ENCODE measurements around the gene C4B.
"Not testable (repeated sequence)": the region's sequence is repeated elsewhere in the genome, so short reads cannot be mapped to it uniquely, and the experiment has no call there.

C4B gene

DNA sequence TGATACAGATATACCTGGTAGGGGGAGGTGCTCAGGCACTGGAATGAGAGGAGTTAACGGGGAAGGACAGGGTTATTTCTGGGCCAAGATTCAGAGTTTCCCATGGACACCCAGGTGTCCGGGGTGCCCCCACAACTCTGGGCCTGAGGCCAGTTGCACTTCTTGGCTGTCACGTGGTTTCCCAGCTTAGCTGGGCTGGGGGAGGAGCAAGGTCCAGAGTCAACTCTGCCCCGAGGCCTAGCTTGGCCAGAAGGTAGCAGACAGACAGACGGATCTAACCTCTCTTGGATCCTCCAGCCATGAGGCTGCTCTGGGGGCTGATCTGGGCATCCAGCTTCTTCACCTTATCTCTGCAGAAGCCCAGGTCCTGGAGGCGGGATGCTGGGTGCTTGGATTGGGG, at the start of gene C4B:
Gene C4B, plus strand, starts transcription at position 249 of the 400 bp plus-strand sequence. Its CDS starts 51 bp downstream, at position 300.
- H3K4me3 ChIP-seq (ENCODE audit: low read length) = not testable (repeated sequence)

DNA sequence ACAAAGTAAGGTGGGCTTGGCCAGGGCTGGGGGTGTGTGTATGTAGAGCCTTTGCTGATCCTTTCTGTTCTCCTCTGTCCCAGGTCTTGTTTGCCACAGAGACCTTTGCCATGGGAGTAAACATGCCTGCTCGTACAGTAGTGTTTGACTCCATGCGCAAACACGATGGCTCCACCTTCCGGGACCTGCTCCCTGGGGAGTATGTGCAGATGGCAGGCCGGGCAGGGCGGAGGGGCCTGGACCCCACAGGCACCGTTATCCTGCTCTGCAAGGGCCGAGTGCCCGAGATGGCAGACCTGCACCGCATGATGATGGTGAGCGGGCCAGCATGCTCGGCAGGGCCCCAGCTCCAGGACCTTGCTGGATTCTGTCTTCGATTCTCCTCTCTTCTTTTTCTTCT, 48.9 kb upstream of the C4B start:
- no peak for TF ChIP-seq ZNF274 (IDR thresholded peaks at IDR 0.05; ENCODE audit: low read depth, low read length)
- no peak overlapping the region for H3K4me3 ChIP-seq (ENCODE audit: low read length)

DNA sequence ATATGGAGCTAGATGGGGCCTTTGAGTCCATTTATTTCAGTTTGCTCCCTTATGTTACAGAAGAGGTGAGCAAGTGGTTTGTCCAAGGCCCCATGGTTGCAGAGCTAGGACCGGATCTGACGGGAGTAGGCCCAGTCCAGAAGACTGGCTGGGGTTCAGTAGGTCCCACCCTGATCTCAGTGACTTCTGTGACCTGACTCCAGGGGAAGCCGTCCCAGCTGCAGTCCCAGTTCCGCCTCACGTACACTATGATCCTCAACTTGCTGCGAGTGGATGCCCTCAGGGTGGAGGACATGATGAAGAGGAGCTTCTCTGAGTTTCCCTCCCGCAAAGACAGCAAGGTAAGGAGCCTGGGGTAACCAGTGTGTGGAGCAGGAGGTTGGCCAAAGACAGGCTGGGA, 48.1 kb upstream of the C4B start:
- TF ChIP-seq ZNF274 (IDR thresholded peaks at IDR 0.05; ENCODE audit: low read depth, low read length) = no peak

DNA sequence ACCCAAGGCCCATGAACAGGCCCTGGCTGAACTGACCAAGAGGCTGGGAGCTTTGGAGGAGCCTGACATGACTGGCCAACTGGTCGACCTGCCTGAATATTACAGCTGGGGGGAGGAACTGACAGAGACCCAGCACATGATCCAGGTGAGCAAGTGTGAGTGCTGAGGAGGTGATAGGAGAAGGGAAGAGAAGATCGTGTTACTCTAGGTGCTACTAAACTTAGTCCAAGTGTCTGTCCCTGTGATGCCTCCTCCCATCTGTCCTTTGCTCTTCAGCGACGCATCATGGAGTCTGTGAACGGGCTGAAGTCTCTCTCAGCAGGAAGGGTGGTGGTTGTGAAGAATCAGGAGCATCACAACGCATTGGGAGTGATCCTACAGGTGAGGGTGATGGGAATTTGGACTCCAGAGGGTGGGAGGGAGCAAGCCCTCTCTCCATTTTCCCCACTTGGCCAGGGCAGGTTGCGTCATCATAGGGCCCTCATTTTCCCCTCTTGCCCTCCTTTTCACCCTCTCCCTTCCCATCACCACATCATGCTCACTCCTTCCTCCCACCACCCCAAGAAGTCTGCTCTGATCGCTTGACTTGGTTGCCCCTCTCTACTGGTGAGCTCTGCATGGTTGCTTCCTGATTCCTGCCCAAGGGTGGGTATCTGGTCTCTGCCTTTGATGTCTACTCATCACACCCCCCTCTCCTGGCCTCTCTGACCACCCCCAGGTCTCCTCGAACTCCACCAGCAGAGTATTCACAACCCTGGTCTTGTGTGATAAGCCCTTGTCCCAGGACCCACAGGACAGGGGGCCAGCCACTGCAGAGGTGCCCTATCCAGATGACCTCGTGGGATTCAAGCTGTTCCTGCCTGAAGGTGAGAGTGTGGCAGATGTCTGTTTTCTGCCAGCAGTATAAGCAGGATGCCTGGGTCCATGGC, 47.3 kb upstream of the C4B start:
- no peak for TF ChIP-seq ZNF274 (IDR thresholded peaks at IDR 0.05; ENCODE audit: low read depth, low read length)
- H3K4me3 ChIP-seq (ENCODE audit: low read length) = no peak overlapping the region

More for the DNA sequence above, 48.1 kb upstream of the C4B start:
- no peak overlapping the region for H3K4me3 ChIP-seq (ENCODE audit: low read length)

DNA sequence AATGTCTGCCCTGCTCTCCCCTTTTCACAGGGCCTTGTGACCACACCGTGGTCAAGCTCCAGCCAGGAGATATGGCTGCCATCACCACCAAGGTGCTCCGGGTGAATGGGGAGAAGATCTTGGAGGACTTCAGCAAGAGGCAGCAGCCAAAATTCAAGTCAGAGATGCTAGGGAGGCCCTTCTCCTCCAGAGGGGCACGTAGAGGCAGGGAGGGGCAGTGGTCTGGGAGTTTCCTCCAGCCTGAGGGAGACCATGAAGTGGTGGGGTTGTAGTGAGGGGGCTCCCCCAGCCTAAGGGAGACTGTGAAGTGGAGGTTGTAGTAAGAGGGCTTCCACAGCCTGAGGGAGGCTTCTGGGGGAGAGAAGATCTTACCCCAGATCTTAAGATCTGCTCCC, 46.7 kb upstream of the C4B start:
- no peak for TF ChIP-seq ZNF274 (IDR thresholded peaks at IDR 0.05; ENCODE audit: low read depth, low read length)
- no peak overlapping the region for H3K4me3 ChIP-seq (ENCODE audit: low read length)

DNA sequence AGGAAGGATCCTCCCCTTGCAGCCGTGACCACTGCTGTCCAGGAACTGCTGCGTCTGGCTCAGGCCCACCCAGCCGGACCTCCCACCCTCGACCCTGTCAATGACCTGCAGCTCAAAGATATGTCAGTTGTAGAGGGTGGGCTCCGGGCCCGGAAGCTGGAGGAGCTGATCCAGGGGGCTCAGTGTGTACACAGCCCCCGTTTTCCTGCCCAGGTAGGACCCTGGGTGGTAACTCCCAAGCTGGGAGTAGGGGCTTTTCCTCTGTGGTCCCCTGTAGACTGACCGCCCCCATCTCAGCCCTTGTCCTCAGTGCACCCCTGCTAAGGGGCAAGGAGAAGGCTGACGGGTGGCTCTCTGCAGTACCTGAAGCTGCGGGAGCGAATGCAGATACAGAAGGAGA, 46.3 kb upstream of the C4B start:
- no peak overlapping the region for H3K4me3 ChIP-seq (ENCODE audit: low read length)
- TF ChIP-seq ZNF274 (IDR thresholded peaks at IDR 0.05; ENCODE audit: low read depth, low read length) = no peak

DNA sequence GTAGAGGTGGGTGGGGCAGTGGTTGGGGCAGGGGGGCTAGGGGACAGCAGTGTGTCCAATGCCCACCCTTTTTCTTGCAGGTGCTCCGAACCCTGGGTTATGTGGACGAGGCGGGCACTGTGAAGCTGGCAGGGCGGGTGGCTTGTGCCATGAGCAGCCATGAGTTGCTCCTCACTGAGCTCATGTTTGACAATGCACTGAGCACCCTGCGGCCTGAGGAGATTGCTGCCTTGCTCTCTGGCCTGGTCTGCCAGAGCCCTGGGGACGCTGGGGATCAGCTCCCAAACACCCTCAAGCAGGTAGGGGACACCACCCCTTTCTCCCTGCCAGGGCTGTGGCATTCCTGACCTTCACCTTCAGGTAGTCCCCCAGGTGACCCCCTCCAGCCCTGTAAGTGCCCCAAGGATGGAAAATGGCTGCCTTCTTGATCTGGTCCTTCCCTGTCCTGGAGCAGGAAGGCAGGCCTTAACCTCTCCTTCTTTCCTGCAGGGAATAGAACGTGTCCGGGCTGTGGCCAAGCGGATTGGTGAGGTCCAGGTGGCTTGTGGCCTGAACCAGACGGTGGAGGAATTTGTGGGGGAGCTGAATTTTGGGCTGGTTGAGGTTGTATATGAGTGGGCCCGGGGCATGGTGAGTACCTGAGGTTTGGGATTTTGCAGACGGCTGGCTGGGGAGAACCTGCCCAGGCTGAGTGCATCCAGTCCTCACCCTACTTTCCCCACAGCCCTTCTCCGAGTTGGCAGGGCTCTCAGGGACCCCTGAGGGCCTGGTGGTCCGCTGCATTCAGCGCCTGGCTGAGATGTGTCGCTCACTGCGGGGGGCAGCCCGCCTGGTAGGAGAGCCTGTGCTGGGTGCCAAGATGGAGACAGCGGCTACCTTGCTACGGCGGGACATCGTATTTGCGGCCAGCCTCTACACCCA, 45.5 kb upstream of the C4B start:
- H3K4me3 ChIP-seq (ENCODE audit: low read length) = no peak overlapping the region
- no peak for TF ChIP-seq ZNF274 (IDR thresholded peaks at IDR 0.05; ENCODE audit: low read depth, low read length)

DNA sequence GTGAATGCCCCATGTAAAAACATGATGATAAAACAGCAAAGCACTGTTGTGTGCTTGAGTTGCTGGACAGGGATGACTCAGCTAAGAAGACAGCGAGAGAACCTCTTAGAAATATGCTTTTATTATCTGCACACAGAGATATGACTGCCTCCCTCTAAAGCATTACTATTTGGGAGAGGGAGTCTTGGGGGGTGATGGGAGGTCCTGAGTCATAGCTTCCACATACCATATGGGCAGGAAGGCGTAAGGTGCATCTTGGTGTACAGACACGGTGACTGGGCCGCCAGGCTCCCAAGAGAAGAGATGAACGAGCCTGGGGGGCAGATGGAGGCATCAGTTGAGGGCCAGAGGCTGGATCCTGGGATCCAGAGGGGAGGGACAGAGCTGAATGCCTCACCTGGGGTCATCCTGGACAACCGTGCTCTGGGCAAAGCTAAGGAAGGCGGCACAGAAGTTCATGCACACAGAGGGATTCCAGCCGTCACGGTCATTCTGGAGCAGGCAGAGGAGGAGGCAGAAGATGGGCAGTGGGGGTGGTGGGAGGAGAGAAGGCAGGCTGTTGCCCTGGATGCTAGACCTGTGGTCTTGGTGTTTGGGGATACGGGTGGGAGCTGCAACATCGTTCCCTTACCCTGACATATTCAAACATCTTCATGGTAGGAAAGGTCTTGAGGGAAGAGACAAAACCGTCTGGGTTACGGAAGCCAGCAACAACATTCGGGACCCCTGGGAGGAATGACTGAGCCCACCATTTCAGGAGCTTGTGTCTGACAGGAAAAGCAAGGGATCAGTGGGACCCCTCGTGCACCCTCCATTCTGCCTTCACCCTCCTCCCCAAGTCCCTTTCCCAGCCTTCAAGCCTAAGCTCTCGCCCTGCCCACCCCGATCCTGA, 44.6 kb upstream of the C4B start:
- no peak for TF ChIP-seq ZNF274 (IDR thresholded peaks at IDR 0.05; ENCODE audit: low read depth, low read length)
- no peak overlapping the region; the same call in 1 of the 2 replicates for H3K4me3 ChIP-seq (ENCODE audit: low read length)

DNA sequence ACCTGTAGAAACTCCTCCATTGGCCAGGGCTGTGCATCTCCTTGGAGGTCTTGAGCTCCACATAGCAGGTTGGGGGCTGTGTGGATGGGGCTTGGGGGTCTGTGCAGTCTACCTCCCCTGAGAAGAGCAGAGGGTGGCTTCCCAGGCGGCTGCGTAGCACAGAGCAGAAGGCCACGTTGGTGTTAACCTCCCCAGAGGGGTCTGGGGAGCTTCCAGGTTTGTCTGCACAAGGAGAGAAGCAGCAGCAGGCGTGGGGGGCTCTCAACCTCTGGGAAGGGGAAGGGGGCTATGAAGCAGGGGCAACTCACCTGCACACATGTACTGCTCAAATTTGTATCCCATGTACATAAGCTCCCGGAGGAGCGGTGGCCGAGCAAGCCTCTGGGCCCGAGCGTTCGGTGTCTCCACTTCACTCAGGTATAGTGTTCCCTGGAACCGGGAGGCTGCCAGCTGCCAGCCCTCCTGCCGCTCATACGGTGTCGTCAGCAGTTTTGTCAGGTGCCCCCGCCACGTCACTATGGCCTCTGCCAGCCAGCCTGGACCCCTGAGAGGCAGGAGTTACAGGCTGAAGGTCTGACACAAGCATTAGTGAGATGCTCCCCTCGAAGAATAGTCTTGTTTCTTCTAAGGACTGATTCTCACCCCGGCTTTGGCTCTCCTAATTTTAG, 43.9 kb upstream of the C4B start:
- no peak for TF ChIP-seq ZNF274 (IDR thresholded peaks at IDR 0.05; ENCODE audit: low read depth, low read length)
- peak overlapping the region; percentile 83 for H3K4me3 ChIP-seq (ENCODE audit: low read length)

DNA sequence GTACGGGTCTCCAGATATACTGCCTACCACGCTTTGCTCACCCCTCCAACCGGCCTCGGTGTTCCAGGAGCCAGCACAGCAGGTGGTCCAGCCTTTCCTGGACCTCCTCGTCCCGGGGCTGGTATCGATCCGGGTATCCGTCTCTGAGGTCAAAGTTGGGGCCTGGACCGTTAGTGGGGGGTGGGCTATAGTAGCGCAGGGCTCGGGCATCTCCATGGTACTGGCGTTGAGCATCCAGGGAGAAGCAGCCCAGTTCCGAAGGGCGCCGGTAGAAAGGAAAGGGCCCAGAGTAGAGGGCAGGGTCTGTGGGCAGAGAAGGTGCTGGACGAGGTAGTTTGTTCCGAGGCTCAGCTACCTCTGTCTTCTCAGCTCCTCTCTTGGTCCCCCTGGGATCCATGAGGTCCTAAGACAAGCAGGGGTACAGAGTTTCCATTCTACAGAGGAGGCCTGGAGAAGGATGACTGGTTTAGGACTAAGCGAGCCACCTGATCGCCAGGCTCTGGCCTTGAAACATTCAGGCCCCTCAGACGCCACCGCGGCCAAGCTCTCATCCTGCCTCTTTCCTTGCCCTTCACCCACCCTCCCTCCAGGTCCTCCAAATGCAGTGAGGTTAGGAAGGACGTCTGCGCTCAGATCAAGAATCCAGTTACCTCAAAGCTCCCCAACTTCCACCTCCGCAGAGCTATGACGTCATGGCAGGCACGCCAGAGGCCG, 43.2 kb upstream of the C4B start:
- peak overlapping the region; percentile 83 for H3K4me3 ChIP-seq (ENCODE audit: low read length)
- TF ChIP-seq ZNF274 (IDR thresholded peaks at IDR 0.05; ENCODE audit: low read depth, low read length) = no peak

DNA sequence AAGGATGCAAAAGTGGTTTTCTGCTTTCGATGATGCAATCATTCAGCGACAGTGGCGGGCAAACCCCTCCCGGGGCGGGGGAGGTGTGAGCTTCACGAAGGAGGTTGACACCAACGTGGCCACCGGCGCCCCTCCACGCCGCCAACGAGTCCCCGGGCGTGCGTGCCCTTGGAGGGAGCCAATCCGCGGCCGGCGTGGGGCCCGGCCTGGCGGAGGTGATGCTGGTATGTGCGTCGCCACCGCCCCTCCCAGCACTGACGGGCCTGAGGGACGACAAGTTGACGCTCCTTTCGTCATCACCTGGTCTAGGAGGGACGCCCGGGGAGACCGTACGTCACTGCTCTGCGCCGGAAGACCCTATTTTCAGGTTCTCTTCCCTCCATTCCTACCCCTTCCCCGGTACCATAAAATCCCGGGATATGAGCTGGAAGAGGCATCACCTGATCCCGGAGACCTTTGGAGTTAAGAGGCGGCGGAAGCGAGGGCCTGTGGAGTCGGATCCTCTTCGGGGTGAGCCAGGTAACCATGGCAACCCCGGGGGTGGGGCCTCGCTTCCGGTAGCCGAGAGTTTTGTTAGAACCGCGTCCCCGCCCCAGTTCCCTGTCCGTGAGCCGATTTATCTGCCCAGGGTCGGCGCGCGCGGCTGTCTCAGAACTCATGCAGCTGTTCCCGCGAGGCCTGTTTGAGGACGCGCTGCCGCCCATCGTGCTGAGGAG, 42.4 kb upstream of the C4B start, which contains the start of gene DXO:
Gene DXO, minus strand, starts transcription at position 146 of the 716 bp plus-strand sequence. CDS start 463 bp downstream, outside the sequence.
- peak within 1 kb of the TSS; percentile 83 for H3K4me3 ChIP-seq (ENCODE audit: low read length)
- no peak for TF ChIP-seq ZNF274 (IDR thresholded peaks at IDR 0.05; ENCODE audit: low read depth, low read length)
